GM21619 (cell line): Measurements from ENCODE around the gene NAT8L.

Experiments used
- ATAC-seq: cut with Tn5 transposase; IDR thresholded peaks from one replicate; pipeline ENCODE4 v1.9.1; 2021; ENCODE audit not compliant: unreplicated experiment

The NAT8L gene

DNA sequence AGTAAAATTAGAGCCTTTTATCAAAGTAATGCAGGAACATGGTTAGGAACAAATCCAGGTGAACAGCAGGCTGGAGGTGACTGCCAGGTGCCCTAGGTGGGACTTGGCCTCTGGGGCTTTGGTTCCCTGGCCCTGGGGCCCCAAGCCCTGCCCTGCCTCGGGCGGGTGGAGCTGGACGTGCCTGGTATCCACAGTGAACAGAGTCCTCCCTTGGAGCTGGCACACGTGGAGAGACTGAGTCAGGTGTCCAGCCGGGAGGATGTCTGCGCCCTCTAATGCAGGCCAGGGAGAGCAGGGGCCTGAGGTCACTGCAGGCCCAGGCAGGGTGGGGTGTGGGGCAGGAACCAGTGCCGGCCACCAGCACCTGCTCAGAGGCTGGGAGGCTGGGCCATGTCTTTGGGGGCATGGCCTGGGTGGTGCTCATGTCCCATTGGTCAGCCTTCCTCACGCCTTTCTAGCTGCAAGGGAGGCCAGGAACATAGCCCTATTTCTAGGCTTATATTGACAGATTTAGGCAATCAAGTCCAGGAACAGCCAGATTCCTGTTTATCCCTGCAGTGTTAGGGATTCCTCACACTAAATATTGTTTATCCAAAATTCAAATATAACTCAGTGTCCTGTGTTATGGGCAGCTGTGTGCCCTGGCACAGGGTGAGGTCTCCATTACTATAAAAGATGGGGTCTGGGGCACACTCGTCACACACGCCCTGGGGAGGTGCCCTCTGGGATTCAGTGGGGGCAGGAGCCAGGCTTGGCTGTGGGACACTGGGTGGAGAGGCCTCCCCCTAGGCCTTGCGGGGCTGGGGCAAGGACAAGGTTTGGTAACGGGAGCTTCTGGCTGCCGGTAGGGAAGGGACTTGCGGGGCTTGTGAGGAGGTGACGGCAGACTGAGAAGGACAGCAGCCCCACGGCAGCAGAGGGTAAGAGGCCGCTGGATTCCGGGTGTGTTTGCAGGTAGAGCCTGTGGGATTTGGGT, 14.3 kb upstream of the NAT8L start:
- no peak for ATAC-seq

DNA sequence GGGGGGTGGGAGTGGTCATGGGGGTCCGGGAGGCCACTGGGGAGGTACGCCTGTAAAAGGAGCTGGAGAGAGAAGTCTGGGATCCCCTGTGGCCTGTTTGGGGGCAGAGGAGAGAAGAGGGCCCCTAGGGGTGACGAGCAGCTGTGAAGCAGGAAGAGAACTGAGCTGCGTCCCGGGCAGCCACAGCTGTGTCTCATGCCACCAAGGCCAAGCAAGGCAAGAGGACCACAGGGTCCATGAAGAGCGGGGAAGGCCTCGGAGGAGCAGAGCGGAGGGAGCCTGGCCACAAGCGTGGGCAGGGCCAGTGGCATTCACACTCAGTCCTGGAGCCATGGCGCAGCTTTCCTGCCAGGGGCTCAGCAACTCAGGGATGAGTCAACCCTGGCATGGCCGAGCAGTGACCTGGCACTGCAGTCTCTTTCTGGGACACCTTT, 13.6 kb upstream of the NAT8L start:
- no peak for ATAC-seq

DNA sequence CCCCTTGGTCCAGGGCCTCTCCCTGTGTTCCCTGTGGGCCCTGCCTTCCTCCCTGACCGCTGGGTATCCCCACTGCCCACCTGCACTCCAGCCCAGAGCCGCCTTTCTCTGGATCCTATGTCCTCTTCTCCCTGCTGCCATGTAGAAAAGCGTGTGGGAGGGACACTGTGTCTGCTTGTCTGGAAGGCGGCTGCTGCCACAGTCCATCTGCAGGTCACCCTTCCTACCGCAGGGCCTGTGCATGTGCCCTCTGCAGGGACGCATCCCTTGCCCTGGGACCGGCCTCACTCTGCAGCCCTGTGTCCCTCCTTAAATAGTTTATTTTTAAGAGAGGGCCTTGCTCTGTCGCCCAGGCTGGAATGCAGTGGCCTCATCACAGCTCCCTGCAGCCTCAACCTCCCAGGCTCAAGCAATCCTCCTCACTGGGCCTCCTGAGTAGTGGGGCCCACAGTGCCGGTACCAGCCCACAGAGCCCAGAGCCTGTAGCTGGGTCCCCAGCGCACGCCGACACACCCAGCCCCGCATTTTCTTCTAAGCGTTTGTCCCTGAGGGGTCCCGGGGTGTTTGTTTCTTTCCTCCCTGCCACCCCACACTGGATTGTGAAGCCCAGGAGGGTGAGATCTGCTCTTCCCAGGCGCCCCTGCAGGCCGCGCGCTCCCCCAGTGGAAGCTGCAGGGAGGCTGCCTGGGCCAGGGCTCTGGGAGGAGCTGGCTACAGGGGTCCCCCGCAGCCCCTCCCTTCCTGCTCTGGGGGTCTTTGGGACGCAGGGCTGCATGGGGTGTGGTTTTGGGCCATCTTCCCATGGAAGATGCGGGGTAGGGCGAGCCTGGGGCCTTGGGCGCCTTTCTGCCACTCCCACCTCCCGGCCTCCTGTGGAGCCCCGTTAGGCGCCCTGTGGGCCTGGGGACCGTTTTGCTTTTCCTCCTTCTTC, 12.8 kb upstream of the NAT8L start:
- ATAC-seq, result no peak

DNA sequence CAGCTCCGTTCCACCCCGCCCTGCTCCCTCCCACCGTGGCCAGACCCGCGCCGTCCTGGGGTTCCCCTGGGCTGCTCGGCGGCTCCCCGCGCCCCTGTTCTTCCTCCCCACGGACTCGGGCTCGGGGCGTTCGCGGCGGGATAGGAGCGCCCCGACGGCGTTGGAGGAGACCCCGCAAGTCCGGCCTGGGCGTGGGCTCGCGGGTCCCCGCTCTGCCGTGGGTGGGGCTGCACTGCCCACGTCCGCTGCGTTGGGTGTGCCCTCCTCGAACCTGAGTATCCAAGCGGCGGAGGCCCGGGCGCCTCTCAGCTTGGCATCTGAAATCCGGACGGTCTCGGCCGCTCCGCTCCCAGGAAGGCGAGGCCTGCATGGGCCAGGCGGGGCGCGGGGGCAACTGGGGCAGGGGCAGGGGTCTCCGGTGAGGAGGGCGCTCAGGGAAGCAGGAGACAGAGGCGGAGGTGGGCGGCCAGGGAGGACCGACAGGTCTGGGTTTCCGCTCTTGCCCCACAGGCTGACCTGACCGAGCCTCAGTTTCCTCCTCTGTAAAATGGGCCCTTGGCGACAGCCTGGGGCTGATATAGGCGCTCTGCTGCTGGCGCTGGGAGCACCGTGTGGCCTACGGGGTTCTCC, 12.0 kb upstream of the NAT8L start:
- no peak for ATAC-seq

DNA sequence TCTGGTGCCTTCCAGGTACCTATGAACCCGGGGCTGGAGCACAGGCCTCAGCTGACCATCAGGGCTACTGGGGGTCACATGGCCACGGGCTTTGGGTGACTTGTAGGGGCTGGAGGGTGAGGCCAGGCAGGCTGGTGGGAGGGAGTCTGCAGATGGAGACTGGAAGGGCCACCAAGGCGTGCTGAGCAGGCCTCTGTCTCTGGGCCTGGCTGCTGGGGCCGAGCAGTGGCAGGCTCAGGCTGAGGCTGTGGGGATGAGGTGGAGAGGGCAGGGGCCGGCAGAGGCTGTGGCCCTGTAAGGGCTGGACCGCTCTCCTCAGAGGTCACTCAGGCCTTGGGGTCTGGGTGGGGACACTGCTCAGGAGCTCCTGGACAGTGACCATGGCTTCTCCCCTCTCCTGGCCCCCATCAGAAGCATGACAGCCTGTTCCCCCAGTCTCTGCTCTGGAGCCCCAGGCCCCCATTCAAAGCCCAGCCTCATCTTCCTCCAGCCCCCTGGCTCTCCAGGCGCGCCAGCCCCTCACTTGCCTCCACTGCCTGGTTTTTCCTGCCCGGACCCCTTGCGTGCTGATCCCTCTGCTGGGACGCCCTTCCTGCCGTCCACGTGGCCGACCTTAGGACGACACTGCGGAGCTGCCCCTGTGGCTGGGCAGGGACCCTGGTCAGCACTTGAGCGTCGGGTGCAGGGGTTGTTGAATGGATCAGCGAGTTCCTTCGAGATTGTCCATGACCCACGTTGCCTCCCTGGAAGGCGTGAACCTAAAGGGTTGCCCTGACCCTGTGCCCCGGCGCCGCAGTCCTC, 11.1 kb upstream of the NAT8L start:
- no peak for ATAC-seq

DNA sequence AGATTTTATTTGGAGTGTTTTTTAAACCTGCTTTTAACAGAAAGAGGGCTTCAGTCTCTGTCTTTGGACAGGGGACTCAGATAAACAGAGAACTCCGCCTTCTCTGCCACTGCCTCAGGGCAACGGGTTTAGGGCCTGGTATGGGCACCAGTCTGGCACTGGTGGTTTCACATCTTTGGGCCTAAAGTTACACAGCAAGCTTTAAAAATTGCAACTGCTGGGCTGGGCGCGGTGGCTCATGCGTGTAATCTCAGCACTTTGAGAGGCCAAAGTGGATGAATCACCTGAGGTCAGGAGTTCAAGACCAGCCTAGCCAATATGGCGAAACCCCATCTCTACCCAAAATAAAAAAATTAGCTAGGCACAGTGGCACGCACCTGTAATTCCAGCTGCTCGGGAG, 10.3 kb upstream of the NAT8L start:
- no peak for ATAC-seq

DNA sequence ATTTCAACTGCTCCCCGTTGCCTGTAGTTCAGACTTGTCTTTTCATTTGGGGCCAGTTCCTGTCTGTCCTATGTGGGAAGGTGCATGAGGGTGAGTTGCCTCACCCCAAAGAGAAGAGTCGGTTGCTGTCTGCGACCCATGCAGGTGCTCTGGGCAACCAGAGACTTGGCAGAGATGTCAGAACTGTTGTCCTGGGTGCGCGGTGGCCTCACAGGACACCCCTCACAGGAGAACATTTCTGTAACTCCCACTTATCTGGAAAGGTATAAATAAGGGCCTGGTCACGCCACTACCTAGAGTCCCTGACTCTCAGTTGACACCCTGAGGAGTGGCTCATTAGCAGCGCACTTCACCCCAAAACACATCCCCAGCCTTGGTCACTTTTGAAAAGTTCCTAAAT, 9.7 kb upstream of the NAT8L start:
- ATAC-seq, result no peak

DNA sequence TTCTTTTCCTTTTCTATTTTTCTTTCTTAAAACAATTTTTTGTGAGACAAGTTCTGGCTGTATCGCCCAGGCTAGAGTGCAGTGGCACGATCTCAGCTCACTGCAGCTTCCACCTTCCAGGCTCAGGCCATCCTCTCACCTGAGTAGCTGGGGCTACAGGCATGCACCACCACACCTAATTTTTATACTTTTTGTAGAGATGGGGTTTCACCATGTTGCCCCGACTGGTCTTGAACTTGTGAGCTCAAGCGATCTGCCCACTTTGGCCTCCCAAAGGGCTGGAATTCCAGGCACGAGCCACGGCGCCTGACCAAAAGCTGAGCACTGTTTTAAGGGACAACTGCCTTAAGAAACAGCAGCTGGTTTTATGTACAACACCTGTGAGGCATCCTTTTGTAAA, 9.3 kb upstream of the NAT8L start:
- ATAC-seq, result no peak

DNA sequence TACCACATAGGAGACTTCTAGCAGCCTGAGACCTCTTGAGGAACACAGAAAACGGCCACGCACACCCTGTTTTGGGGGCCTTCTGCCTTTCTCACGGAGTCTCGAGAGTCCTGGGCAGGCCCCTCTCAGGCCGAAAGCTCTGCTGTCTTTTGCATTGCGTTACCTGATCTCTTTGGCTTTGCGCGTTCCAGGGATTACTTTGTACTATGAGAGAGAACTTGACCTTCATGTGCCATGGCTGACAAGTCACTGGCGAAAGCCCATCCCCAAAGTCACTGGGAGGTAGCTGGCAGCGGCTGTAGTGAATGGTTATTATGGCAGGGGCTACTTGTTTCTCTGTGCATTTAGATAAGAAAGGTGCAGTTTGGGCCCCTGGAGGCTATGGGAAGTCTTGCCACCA, 8.0 kb upstream of the NAT8L start:
- ATAC-seq, result no peak

DNA sequence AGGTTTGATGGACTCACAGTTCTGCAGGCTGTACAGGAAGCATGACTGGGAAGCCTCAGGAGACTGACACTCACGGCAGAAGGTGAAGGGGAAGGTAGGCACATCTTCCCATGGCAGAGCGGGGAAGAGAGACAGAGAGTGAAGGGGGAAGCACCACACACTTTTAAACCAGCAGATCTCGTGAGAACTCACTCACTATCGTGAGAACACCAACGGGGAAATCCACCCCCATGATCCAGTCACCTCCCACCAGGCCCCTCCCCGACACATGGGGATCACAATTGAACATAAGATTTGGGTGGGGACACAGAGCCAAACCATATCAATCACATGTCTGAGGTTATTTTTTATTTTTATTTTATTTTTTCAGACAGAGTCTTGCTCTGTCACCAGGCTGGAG, 4.9 kb upstream of the NAT8L start:
- no peak for ATAC-seq

DNA sequence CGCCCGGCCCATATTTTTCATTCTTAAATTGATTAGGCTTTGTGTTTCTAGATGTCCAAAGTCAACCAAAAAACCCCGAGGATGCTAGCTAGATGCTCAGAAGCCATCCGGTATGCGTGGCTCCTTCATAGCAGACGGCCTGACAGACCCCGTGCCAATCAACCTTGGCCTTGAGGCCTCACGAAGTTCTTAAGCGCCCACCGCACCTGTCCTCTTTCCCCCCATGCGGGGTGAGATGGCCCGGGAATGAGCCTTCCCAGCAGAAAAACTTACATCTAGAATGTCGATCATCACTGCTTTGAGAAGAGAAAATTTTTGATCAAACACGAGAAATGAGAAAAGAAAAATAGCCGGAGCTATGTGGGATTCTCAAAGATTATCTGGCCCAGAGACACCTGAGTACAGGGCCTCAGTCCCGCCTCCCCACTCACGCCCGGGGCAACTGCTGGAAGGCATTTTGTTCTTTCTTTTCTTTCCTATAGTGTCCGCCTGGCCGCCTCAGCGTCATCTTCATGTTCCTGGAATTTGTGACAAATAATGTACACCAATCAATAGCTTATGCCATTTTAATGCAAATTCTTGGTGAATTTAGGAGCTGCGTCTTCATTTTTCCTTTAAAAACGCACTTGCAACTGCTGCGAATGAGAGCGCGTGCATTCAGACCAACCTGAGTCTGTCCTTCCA, 1.6 kb upstream of the NAT8L start:
- ATAC-seq, result no peak

DNA sequence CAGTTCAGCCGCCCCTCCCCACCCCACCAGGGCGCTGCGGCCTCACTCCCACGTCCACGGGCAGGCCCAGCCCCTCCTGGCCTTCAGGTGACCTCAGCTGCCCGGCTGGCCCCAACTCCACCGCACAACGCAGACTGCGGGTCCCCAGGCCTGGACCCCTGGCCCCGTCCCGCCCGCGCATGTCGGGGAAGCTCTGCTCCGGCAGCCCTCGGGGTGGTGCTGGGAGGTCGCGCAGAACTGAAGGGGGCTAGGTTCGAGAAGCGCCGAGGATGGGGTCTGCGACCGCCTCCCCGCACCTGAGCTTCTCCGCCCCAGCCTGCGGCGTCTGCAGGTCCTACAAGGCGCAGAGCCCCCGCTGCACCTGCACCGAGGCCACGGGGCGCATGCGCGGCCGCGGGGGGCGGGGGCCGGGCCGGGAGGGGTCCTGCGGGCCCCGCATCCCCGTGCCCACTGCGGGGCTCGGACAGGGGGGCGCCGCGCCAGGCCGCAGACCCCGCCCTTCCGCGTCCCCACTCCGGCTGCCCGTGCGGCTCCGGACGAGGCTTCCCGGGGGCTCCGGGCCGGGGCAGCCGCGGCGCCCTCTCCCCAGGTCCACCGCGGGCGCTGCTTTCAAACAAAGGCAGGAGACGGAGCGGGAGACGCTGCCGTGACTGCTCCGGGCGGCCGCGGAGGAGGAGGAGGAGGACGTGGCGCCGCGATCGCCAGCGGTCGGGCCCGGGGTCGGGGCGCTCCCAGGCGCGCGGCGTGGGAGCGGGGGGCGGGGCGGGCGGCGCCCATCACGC, 672 bp upstream of the NAT8L start:
- no peak for ATAC-seq

DNA sequence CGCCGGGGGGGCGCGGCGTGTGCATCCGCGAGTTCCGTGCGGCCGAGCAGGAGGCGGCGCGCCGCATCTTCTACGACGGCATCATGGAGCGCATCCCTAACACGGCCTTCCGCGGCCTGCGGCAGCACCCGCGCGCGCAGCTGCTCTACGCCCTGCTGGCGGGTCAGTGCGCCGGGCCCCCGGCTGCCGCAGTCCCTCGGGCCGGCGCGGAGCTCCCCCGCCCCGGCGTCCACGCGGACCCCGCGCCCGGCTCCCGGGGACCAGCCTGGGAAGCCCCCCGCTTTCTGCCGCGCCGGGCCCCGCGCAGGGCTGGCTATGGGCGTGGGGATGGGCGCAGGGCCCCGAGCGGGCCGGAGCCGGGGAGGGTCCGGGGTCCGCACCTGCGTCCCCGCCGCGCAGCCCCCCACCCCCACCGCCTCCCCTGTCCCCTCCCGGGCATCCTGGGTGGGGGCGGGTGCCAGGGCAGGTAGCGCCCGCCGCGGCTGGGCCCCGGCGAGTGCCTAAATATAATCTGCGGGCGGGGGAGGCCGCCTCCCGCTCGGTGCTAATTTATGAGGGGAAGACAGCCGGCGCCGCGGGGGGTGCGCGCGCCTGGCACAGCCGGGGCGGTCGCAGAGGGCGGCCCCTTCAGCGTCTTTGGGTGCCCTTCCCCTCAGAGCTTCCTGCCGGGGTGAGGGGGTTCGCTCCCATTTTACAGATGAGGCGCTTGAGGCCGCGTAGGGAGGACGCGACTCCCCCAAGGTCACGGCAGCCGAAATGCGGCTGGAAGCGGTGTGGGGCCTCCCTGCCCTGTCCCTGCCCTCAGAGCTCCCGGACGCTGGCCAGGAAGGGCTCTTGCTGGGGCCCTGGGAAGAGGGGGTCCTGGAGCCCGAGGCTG, 837 bp downstream of the NAT8L start:
- no peak for ATAC-seq

DNA sequence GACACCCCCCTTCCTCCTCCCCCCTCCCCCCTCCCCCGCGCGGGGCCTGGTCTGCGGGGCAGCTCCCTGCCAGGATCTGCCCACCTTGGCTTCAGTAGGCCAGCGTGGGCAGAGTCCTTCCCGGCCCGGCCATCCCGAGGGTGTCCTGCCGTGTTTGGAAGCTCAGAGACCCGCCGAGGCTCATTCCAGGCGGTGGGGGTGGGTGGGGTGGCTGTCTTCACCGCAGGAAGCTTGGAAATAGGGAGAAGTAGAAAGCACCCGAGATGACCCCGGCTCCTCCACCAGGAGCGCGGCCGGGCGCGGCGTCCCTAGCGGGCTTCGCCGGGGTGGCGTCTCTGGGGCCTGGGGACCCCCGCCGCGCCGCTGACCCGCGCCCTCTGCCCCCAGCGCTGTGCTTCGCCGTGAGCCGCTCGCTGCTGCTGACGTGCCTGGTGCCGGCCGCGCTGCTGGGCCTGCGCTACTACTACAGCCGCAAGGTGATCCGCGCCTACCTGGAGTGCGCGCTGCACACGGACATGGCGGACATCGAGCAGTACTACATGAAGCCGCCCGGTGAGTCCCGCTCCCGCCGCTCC, 1.6 kb downstream of the NAT8L start:
- ATAC-seq, result no peak

DNA sequence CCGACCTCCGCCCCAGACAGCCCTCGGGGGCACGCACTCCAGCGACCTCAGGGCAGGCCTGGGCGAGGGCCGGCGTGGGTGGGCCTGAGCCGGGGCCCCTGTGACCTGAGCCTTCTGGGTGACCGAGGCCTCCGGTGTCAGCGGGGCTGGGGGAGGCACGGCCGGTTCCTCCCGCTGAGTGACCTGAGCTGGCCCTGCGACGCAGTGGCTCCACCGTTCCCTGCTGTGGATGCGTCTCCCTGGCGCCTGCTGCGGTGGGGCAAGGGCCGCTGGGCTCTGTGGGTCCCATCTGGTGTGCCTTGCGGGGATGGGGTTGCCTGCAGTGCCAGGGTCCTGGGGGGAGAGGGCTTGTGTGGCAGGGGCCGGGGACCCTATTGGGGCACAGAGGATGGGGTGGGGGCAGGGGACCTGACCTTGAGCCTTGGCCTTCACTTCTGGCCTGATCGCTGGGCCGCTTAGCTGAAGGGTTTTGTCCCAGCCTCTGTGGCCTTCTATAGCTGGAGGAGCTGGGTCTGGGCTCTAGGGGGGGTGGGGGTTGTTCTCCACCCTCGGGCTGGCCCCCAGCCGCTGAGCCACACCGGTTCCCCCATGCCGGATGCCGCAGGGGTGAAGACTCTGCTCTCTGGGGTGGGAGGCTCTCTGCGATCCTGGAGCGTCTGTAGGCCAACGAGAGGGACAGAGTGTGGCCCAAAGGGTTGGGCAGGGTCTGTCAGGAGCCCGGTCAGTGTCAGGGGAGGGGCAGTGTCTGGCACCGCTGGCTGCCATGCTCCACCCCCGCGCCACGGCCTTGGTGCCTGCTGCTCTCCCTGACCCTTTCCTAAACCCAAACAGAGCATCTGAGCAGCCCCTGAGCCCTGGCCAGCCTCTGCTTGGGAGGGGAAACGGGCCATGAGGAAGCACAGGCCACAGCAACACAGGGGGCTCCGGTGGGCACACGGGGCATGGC, 2.3 kb downstream of the NAT8L start:
- no peak for ATAC-seq

DNA sequence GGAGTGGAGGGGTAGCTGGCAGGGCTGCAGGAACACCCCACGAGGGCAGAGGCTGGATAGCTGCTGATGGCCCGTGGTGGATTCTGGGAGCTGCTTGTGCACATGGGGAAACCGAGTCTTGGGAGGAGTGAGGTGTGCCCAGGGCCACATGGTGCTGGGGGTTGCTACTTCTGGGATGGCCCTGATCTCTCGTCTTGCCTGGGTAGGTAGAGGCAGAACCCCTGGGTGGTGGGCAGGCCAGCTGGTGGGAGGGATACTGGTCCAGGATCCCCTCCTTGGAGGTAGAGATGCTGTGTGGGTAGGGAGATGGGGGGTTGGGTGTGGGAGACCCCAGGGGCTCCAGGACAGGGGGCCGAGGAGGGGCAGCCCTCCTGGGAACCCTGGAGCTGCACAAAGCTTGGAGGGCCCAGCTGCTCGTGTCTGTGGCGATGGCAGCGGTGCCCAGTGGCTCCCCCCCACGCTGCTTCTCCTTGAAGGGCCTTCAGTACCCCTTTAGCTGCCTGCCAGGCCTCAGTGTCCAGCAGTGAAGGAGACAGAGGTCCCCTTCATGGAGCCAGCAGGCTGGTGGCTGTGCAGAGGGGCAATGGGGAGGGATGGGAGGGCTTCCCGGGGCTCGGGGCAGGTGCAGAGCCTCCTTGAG, 3.2 kb downstream of the NAT8L start:
- no peak for ATAC-seq
